K562 (cell line): ENCODE measurements around the gene COL6A1. TPM values are rescaled to one million over a fixed set of nuclear protein-coding genes. Genes with fewer than 3 reads are reported as not detected.

Source experiments
- ELK3 ChIP-seq: fragments of 450-650 bp; formaldehyde crosslinking; IDR thresholded peaks from 2 replicates; pipeline ENCODE4 v1.4.0; 2020; ENCODE audit warnings: mild to moderate bottlenecking
- HDAC2 ChIP-seq: fragments of 450-650 bp; IDR thresholded peaks from 2 replicates; pipeline ENCODE4 v1.6.1; 2016; ENCODE audit warnings: mild to moderate bottlenecking
- REST ChIP-seq, 2 experiments: fragments of 450-650 bp; formaldehyde crosslinking in 1 of 2; IDR thresholded peaks; 2 replicates each; pipeline versions ENCODE4 v1.4.0 to v1.6.1; 2014 to 2020; ENCODE audit warnings: mild to moderate bottlenecking in 2 of 2, borderline replicate concordance in 1 of 2, low read depth in 1 of 2
- polyA plus RNA-seq, 8 experiments: library from polyadenylated mRNA; depleted of rRNA in 4 of 8; stranded (reverse) in 5 of 8; unstranded in 3 of 8; fragments of >200 nt; fragmentation: Nextera tagmentation in 2 of 8; fragmentation: Illumina TruSeq in 1 of 8; extraction: Ambion mirVana in 2 of 8; extraction: Trizol in 1 of 8; gene quantifications; 2 replicates each; pipeline versions ENCODE4 v1.2.1 to v1.2.3, GENCODE V29; 2011 to 2014; ENCODE audit warnings: inconsistent platforms in 1 of 8, missing spikeins in 1 of 8
- total RNA-seq, 7 experiments: library from RNA; depleted of rRNA in 6 of 7; stranded (reverse); fragments of >200 nt in 6 of 7; fragmentation: Illumina TruSeq in 2 of 7; extraction: Trizol in 2 of 7; gene quantifications; 2 replicates each; pipeline versions ENCODE4 v1.2.1 to v1.2.3, GENCODE V29; 2011 to 2021; ENCODE audit warnings: low replicate concordance in 1 of 7
- TF ChIP-seq, protein P1 (sequence below): fragments of 450-650 bp; IDR thresholded peaks from 2 replicates; pipeline ENCODE4 v1.7.1; 2018; ENCODE audit warnings: mild to moderate bottlenecking, low read depth; ENCODE audit not compliant: partially characterized antibody

Gene COL6A1
- total and polyA plus RNA-seq, 9 of the 15 experiments (the other 6 are each of a cell fraction or from before 2014, with no cell fraction given): 0.07 to 1.3 (median 0.14) TPM; not detected in 3

- no peak for TF ChIP-seq REST (IDR thresholded peaks at IDR 0.05; ENCODE audit: borderline replicate concordance)
- TF ChIP-seq REST (CRISPR knock-in tag; IDR thresholded peaks at IDR 0.05; ENCODE audit: low read depth): no peak
- no peak for TF ChIP-seq HDAC2
- TF ChIP-seq, protein P1, sequence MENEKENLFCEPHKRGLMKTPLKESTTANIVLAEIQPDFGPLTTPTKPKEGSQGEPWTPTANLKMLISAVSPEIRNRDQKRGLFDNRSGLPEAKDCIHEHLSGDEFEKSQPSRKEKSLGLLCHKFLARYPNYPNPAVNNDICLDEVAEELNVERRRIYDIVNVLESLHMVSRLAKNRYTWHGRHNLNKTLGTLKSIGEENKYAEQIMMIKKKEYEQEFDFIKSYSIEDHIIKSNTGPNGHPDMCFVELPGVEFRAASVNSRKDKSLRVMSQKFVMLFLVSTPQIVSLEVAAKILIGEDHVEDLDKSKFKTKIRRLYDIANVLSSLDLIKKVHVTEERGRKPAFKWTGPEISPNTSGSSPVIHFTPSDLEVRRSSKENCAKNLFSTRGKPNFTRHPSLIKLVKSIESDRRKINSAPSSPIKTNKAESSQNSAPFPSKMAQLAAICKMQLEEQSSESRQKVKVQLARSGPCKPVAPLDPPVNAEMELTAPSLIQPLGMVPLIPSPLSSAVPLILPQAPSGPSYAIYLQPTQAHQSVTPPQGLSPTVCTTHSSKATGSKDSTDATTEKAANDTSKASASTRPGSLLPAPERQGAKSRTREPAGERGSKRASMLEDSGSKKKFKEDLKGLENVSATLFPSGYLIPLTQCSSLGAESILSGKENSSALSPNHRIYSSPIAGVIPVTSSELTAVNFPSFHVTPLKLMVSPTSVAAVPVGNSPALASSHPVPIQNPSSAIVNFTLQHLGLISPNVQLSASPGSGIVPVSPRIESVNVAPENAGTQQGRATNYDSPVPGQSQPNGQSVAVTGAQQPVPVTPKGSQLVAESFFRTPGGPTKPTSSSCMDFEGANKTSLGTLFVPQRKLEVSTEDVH: no peak
- no peak for TF ChIP-seq ELK3 (CRISPR knock-in tag)
Observed at GRCh38 chr21:46020581-46020980, 39.0 kb downstream of the COL6A1 start (continued).
